Neuronal stem cell (in vitro differentiated cells): ENCODE results near the gene SPTY2D1.

Experiments
- DNase-seq: peaks from one replicate; pipeline ENCODE4 v3.0.0-alpha.2; 2013; ENCODE audit warnings: low spot score
- H2AFZ ChIP-seq: one replicate; pipeline ENCODE4 v1.6.1; 2013; ENCODE audit warnings: mild to moderate bottlenecking, low read length, inconsistent platforms
- H2AK5ac ChIP-seq: 2 replicates; pipeline ENCODE4 v1.6.1; 2013; ENCODE audit warnings: low read depth, mild to moderate bottlenecking, inconsistent platforms, low read length, moderate library complexity, mixed read lengths
- H2BK120ac ChIP-seq: 2 replicates; pipeline ENCODE4 v1.6.1; 2013; ENCODE audit warnings: low read depth, mild to moderate bottlenecking, inconsistent platforms, low read length, moderate library complexity, mixed read lengths
- H2BK12ac ChIP-seq: one replicate; pipeline ENCODE4 v1.6.1; 2013; ENCODE audit warnings: low read length, inconsistent platforms
- H2BK15ac ChIP-seq: 2 replicates; pipeline ENCODE4 v1.6.1; 2013; ENCODE audit warnings: mild to moderate bottlenecking, low read length, inconsistent platforms, mixed read lengths
- H2BK5ac ChIP-seq: one replicate; pipeline ENCODE4 v1.6.1; 2013; ENCODE audit warnings: inconsistent platforms, mild to moderate bottlenecking, low read length, moderate library complexity
- H3K14ac ChIP-seq: one replicate; pipeline ENCODE4 v1.6.1; 2013; ENCODE audit warnings: low read length, inconsistent platforms
- H3K18ac ChIP-seq: 2 replicates; pipeline ENCODE4 v1.6.1; 2013; ENCODE audit warnings: low read length, inconsistent platforms
- H3K23ac ChIP-seq: 2 replicates; pipeline ENCODE4 v1.6.1; 2013; ENCODE audit warnings: low read depth, mild to moderate bottlenecking, mixed read lengths, low read length, inconsistent platforms; ENCODE audit not compliant: poor library complexity
- H3K27ac ChIP-seq: replicated peaks from 3 replicates; pipeline ENCODE4 v1.5.1; 2013; ENCODE audit warnings: low read length, inconsistent platforms
- H3K27me3 ChIP-seq, 3 experiments: 2 replicates each; pipeline ENCODE4 v1.6.1; 2013; ENCODE audit warnings: low read length in 3 of 3, mild to moderate bottlenecking in 2 of 3, inconsistent platforms in 1 of 3, low read depth in 1 of 3, mixed read lengths in 1 of 3, moderate library complexity in 1 of 3; ENCODE audit not compliant: control insufficient read depth in 3 of 3, insufficient read depth in 3 of 3
- H3K36me3 ChIP-seq, 2 donors: replicated peaks in 1 of 2; 2 replicates each; pipeline ENCODE4 v1.6.1; 2013; ENCODE audit warnings: low read length in 2 of 2; ENCODE audit not compliant: control insufficient read depth in 2 of 2, insufficient read depth in 2 of 2
- H3K4ac ChIP-seq: 2 replicates; pipeline ENCODE4 v1.6.1; 2013; ENCODE audit warnings: inconsistent platforms, mild to moderate bottlenecking, low read length, moderate library complexity
- H3K4me1 ChIP-seq, 2 donors: 1 replicate in 1 of 2; 2 replicates in 1 of 2; pipeline ENCODE4 v1.6.1; 2013; ENCODE audit warnings: low read length in 2 of 2, low read depth in 1 of 2; ENCODE audit not compliant: control insufficient read depth in 2 of 2, insufficient read depth in 1 of 2
- H3K4me2 ChIP-seq: one replicate; pipeline ENCODE4 v1.6.1; 2013; ENCODE audit warnings: mild to moderate bottlenecking, low read length, inconsistent platforms; ENCODE audit not compliant: insufficient read depth, poor library complexity, severe bottlenecking
- H3K4me3 ChIP-seq, 2 donors: 2 replicates each; pipeline ENCODE4 v1.5.1; 2013; ENCODE audit warnings: low read length in 2 of 2, mild to moderate bottlenecking in 2 of 2, inconsistent platforms in 1 of 2, moderate library complexity in 1 of 2
- H3K79me1 ChIP-seq: one replicate; pipeline ENCODE4 v1.6.1; 2013; ENCODE audit warnings: low read depth, mild to moderate bottlenecking, inconsistent platforms, low read length, moderate library complexity
- H3K9ac ChIP-seq: one replicate; pipeline ENCODE4 v1.6.1; 2013; ENCODE audit warnings: mild to moderate bottlenecking, low read depth, low read length, inconsistent platforms; ENCODE audit not compliant: poor library complexity
- H3K9me3 ChIP-seq, 2 donors: replicated peaks in 1 of 2; 2 replicates each; pipeline versions ENCODE3 to v1.6.1; 2013; ENCODE audit warnings: low read length in 2 of 2, mild to moderate bottlenecking in 2 of 2, inconsistent platforms in 1 of 2, low read depth in 1 of 2, mixed read lengths in 1 of 2, moderate library complexity in 1 of 2; ENCODE audit not compliant: control insufficient read depth in 2 of 2, insufficient read depth in 1 of 2
- H4K8ac ChIP-seq: one replicate; pipeline ENCODE4 v1.6.1; 2013; ENCODE audit warnings: low read depth, mild to moderate bottlenecking, inconsistent platforms, low read length, moderate library complexity
- H4K91ac ChIP-seq: one replicate; pipeline ENCODE4 v1.6.1; 2013; ENCODE audit warnings: low read length, low read depth, mild to moderate bottlenecking, inconsistent platforms; ENCODE audit not compliant: poor library complexity
- WGBS, 2 donors: extraction: QIAGEN DNeasy Blood & Tissue Kit; methylation state at CpG; one replicate each; pipeline ENCODE4 v1.1.7; 2013; ENCODE audit warnings: missing lambda C conversion rate in 2 of 2, mixed read lengths in 1 of 2; ENCODE audit not compliant: insufficient read length in 2 of 2, insufficient replicate concordance in 1 of 2; ENCODE audit errors: extremely low coverage in 2 of 2; 5-methylcytosine and 5-hydroxymethylcytosine counted together

Gene SPTY2D1

GRCh38 chr11:18578975-18579598 is 55.1 kb downstream of the SPTY2D1 start:
- no peak for DNase-seq
- no peak overlapping the region for H3K4ac ChIP-seq

GRCh38 chr11:18575361-18575760 is 58.8 kb downstream of the SPTY2D1 start:
- Histone ChIP-seq H3K4me2 (no peak overlapping the region), H3K27me3 (no peaks in the 10 kb centered on the region), H2AFZ (no peak overlapping the region), H3K27ac (no peak overlapping the region), H2BK12ac (no peak overlapping the region), H4K8ac (no peak overlapping the region), H3K79me1 (no peaks in the 10 kb centered on the region), H2BK15ac (no peak overlapping the region), H3K23ac (no peak overlapping the region), H4K91ac (no peak overlapping the region), H3K9ac (no peak overlapping the region), H3K4me1 (no peaks in the 10 kb centered on the region), H3K4me3 (no peak overlapping the region), H2BK5ac (no peak overlapping the region), H3K4ac (no peak overlapping the region), H3K36me3 (peaks cover 0 to 55% of the 10 kb centered on the region in 2 donors), H3K9me3 (no peaks in the 10 kb centered on the region), H2BK120ac (no peak overlapping the region), H2AK5ac (no peak overlapping the region), H3K18ac (no peak overlapping the region), H3K14ac (no peak overlapping the region)
- DNase-seq: no peak
- WGBS, 2 donors: no CpG with 5 or more reads among the region's 1 CpG

More at GRCh38 chr11:18578975-18579598, 55.1 kb downstream of the SPTY2D1 start:
- Histone ChIP-seq H3K27ac (no peak overlapping the region), H2BK15ac (no peak overlapping the region), H2AK5ac (no peak overlapping the region), H3K4me1 (no peaks in the 10 kb centered on the region), H3K14ac (no peak overlapping the region), H4K8ac (no peak overlapping the region), H3K9ac (no peak overlapping the region), H3K23ac (no peak overlapping the region), H3K9me3 (no peaks in the 10 kb centered on the region), H3K27me3 (no peaks in the 10 kb centered on the region), H2BK5ac (no peak overlapping the region), H3K18ac (no peak overlapping the region), H2BK12ac (no peak overlapping the region), H4K91ac (no peak overlapping the region), H3K79me1 (no peaks in the 10 kb centered on the region), H3K36me3 (peaks cover 0 to 35% of the 10 kb centered on the region in 2 donors), H3K4me3 (no peak overlapping the region), H2BK120ac (no peak overlapping the region), H3K4me2 (no peak overlapping the region), H2AFZ (no peak overlapping the region)
- WGBS, 2 donors: no CpG with 5 or more reads among the region's 14 CpGs

GRCh38 chr11:18567081-18567480 is 67.1 kb downstream of the SPTY2D1 start:
- no peak overlapping the region for H3K18ac ChIP-seq
- no peak overlapping the region for H2AK5ac ChIP-seq
- H3K14ac ChIP-seq: no peak overlapping the region
- H3K4me1 ChIP-seq: no peaks in the 10 kb centered on the region
- no peak overlapping the region for H2BK12ac ChIP-seq
- no peak overlapping the region for H2BK5ac ChIP-seq
- no peak overlapping the region for H3K27ac ChIP-seq
- H3K36me3 ChIP-seq: peaks cover 0 to 67% of the 10 kb centered on the region in 2 donors
- no CpG with 5 or more reads among the region's 3 CpGs for WGBS, 2 donors
- H3K4me2 ChIP-seq: no peak overlapping the region
- no peak overlapping the region for H2BK15ac ChIP-seq
- H4K8ac ChIP-seq: no peak overlapping the region
- H2BK120ac ChIP-seq: no peak overlapping the region
- H3K27me3 ChIP-seq: no peaks in the 10 kb centered on the region
- no peaks in the 10 kb centered on the region for H3K9me3 ChIP-seq
- no peak overlapping the region for H3K9ac ChIP-seq
- no peak overlapping the region for H4K91ac ChIP-seq
- DNase-seq: no peak
- no peak overlapping the region for H3K4me3 ChIP-seq
- H3K4ac ChIP-seq: no peak overlapping the region
- no peak overlapping the region for H2AFZ ChIP-seq
- no peak overlapping the region for H3K23ac ChIP-seq
- H3K79me1 ChIP-seq: no peaks in the 10 kb centered on the region

- H3K23ac ChIP-seq: no peak overlapping the region
- no peaks in the 10 kb centered on the region for H3K9me3 ChIP-seq
- no peak overlapping the region for H2AK5ac ChIP-seq
- H3K4ac ChIP-seq: no peak overlapping the region
- H3K27ac ChIP-seq: no peak overlapping the region
- H3K9ac ChIP-seq: no peak overlapping the region
- no peaks in the 10 kb centered on the region for H3K27me3 ChIP-seq
- H2BK120ac ChIP-seq: no peak overlapping the region
- H3K4me2 ChIP-seq: no peak overlapping the region
- H2BK12ac ChIP-seq: no peak overlapping the region
- H2AFZ ChIP-seq: no peak overlapping the region
- no peak overlapping the region for H2BK5ac ChIP-seq
- peaks cover 0 to 68% of the 10 kb centered on the region in 2 donors for H3K36me3 ChIP-seq
- no peak overlapping the region for H4K91ac ChIP-seq
- no peak overlapping the region for H2BK15ac ChIP-seq
- no peak overlapping the region for H3K14ac ChIP-seq
- no peak overlapping the region for H3K4me3 ChIP-seq
- DNase-seq: no peak
- no peaks in the 10 kb centered on the region for H3K79me1 ChIP-seq
- H4K8ac ChIP-seq: no peak overlapping the region
- no peaks in the 10 kb centered on the region for H3K4me1 ChIP-seq
- H3K18ac ChIP-seq: no peak overlapping the region
Observed at GRCh38 chr11:18566406-18566805, 67.7 kb downstream of the SPTY2D1 start.
